Endothelial cell of umbilical vein (primary cell): ENCODE data around the gene CHCHD4.

Experiments
- CTCF ChIP-seq, 2 donors: IDR thresholded peaks; 1 replicate in 1 of 2; 2 replicates in 1 of 2; pipeline ENCODE4 v1.5.1; 2011; ENCODE audit warnings: low read length in 2 of 2, mild to moderate bottlenecking in 2 of 2, moderate library complexity in 2 of 2, control low read depth in 1 of 2, inconsistent platforms in 1 of 2, low read depth in 1 of 2; ENCODE audit not compliant: insufficient read depth in 1 of 2; ENCODE audit errors: extremely low read depth in 1 of 2
- EZH2 ChIP-seq: IDR thresholded peaks from 2 replicates; pipeline ENCODE4 v1.6.1; 2012; ENCODE audit warnings: borderline replicate concordance, low read depth, mild to moderate bottlenecking, moderate library complexity, low read length, inconsistent platforms; ENCODE audit not compliant: severe bottlenecking
- FOS ChIP-seq: IDR thresholded peaks from 2 replicates; pipeline ENCODE4 v1.6.1; 2011; ENCODE audit warnings: mild to moderate bottlenecking, low read length, moderate library complexity, borderline replicate concordance; ENCODE audit not compliant: insufficient read depth
- JUN ChIP-seq: IDR thresholded peaks from 2 replicates; pipeline ENCODE4 v1.6.1; 2011; ENCODE audit warnings: borderline replicate concordance, low read depth; ENCODE audit not compliant: insufficient read length, insufficient read depth
- MAX ChIP-seq: IDR thresholded peaks from 2 replicates; pipeline ENCODE4 v1.6.1; 2011; ENCODE audit not compliant: insufficient read depth, insufficient read length
- MYC ChIP-seq: IDR thresholded peaks from one replicate; pipeline ENCODE4 v1.6.1; 2011; ENCODE audit warnings: mild to moderate bottlenecking, low read depth, low read length
- POLR2A ChIP-seq: IDR thresholded peaks from 2 replicates; pipeline ENCODE4 v1.6.1; 2012; ENCODE audit warnings: low read depth, mild to moderate bottlenecking, control low read depth, low read length
- POLR2AphosphoS5 ChIP-seq: IDR thresholded peaks from 2 replicates; pipeline ENCODE4 v1.6.1; 2012; ENCODE audit warnings: low read depth, mild to moderate bottlenecking, control low read depth, low read length, moderate library complexity; ENCODE audit not compliant: insufficient read depth

- TF ChIP-seq CTCF (IDR thresholded peaks at IDR 0.05; ENCODE audit: extremely low read depth in 1 of 2, insufficient read depth in 1 of 2, low read depth in 1 of 2, low read length in 2 of 2) (no peak), POLR2A (no peak), MYC (no peak), EZH2 (no peak), POLR2AphosphoS5 (no peak), JUN (no peak), FOS (no peak), MAX (no peak)
Measured at GRCh38 chr3:14152963-14153355, 28.3 kb upstream of the CHCHD4 start.
